H9 (cell line): ENCODE results near the gene MYCBPAP. TPM values are rescaled to one million over a fixed set of nuclear protein-coding genes. Genes with fewer than 3 reads are reported as not detected.

Experiments
- DNase-seq: peaks from one replicate; pipeline ENCODE4 v3.0.0-alpha.2; 2017
- H2AFZ ChIP-seq: one replicate; pipeline ENCODE4 v1.6.1; 2013; ENCODE audit warnings: mild to moderate bottlenecking, low read length, control low read depth, moderate library complexity
- H2AK5ac ChIP-seq: 2 replicates; pipeline ENCODE4 v1.6.1; 2013; ENCODE audit warnings: low read length, control low read depth, mixed read lengths; ENCODE audit not compliant: insufficient read length
- H2BK120ac ChIP-seq: one replicate; pipeline ENCODE4 v1.6.1; 2013; ENCODE audit warnings: low read depth, mild to moderate bottlenecking, low read length, control low read depth, inconsistent platforms; ENCODE audit not compliant: poor library complexity, severe bottlenecking
- H2BK12ac ChIP-seq: 2 replicates; pipeline ENCODE4 v1.6.1; 2013; ENCODE audit warnings: low read length, control low read depth, mixed read lengths, low read depth; ENCODE audit not compliant: insufficient read length
- H2BK15ac ChIP-seq: 2 replicates; pipeline ENCODE4 v1.6.1; 2013; ENCODE audit warnings: low read depth, low read length, control low read depth
- H2BK20ac ChIP-seq: one replicate; pipeline ENCODE4 v1.6.1; 2013; ENCODE audit warnings: low read depth, mild to moderate bottlenecking, low read length, control low read depth, inconsistent platforms; ENCODE audit not compliant: poor library complexity, severe bottlenecking
- H2BK5ac ChIP-seq: 2 replicates; pipeline ENCODE4 v1.6.1; 2013; ENCODE audit warnings: low read length, control low read depth, mixed read lengths; ENCODE audit not compliant: insufficient read length
- H3K14ac ChIP-seq: 2 replicates; pipeline ENCODE4 v1.6.1; 2013; ENCODE audit warnings: low read length, control low read depth; ENCODE audit not compliant: insufficient read depth
- H3K18ac ChIP-seq: 2 replicates; pipeline ENCODE4 v1.6.1; 2013; ENCODE audit warnings: low read depth, mild to moderate bottlenecking, mixed read lengths, low read length, control low read depth; ENCODE audit not compliant: insufficient read length
- H3K23ac ChIP-seq: 2 replicates; pipeline ENCODE4 v1.6.1; 2013; ENCODE audit warnings: low read length, control low read depth, mixed read lengths, low read depth; ENCODE audit not compliant: insufficient read length
- H3K23me2 ChIP-seq: 2 replicates; pipeline ENCODE4 v1.6.1; 2013; ENCODE audit warnings: low read depth, mild to moderate bottlenecking, mixed read lengths, low read length, control low read depth; ENCODE audit not compliant: insufficient read length, poor library complexity, severe bottlenecking
- H3K27ac ChIP-seq: 2 replicates; pipeline ENCODE4 v1.5.1; 2013; ENCODE audit warnings: low read length, control low read depth, mixed read lengths, low read depth; ENCODE audit not compliant: insufficient read length
- H3K27me3 ChIP-seq: 2 replicates; pipeline ENCODE4 v1.6.1; 2013; ENCODE audit warnings: low read length, control low read depth, inconsistent platforms; ENCODE audit not compliant: insufficient read depth
- H3K4ac ChIP-seq: 2 replicates; pipeline ENCODE4 v1.6.1; 2013; ENCODE audit warnings: low read depth, mild to moderate bottlenecking, control low read depth, inconsistent platforms, low read length, moderate library complexity
- H3K4me1 ChIP-seq: 2 replicates; pipeline ENCODE4 v1.6.1; 2013; ENCODE audit warnings: low read length, control low read depth, inconsistent platforms; ENCODE audit not compliant: insufficient read depth
- H3K4me2 ChIP-seq: 2 replicates; pipeline ENCODE4 v1.6.1; 2013; ENCODE audit warnings: low read length, control low read depth, mixed read lengths; ENCODE audit not compliant: insufficient read length, insufficient read depth
- H3K56ac ChIP-seq: 2 replicates; pipeline ENCODE4 v1.6.1; 2013; ENCODE audit warnings: low read depth, mild to moderate bottlenecking, mixed read lengths, low read length, control low read depth; ENCODE audit not compliant: insufficient read length
- H3K79me1 ChIP-seq: 2 replicates; pipeline ENCODE4 v1.6.1; 2013; ENCODE audit warnings: low read depth, mild to moderate bottlenecking, moderate library complexity, low read length, control low read depth, inconsistent platforms; ENCODE audit not compliant: insufficient read depth, poor library complexity, severe bottlenecking
- H3K79me2 ChIP-seq: 2 replicates; pipeline ENCODE4 v1.6.1; 2013; ENCODE audit warnings: low read length, control low read depth, inconsistent platforms; ENCODE audit not compliant: insufficient read depth
- H3K9ac ChIP-seq: 2 replicates; pipeline ENCODE4 v1.6.1; 2013; ENCODE audit warnings: low read length, control low read depth, mixed read lengths; ENCODE audit not compliant: insufficient read length; ENCODE audit errors: extremely low read depth
- H3K9me3 ChIP-seq: one replicate; pipeline ENCODE4 v1.6.1; 2013; ENCODE audit warnings: low read depth, low read length, inconsistent platforms; ENCODE audit not compliant: control insufficient read depth
- H3T11ph ChIP-seq: one replicate; pipeline ENCODE4 v1.6.1; 2013; ENCODE audit warnings: mild to moderate bottlenecking, low read length, control low read depth, inconsistent platforms
- H4K20me1 ChIP-seq: one replicate; pipeline ENCODE4 v1.6.1; 2013; ENCODE audit not compliant: control insufficient read depth, insufficient read length, insufficient read depth
- H4K5ac ChIP-seq: 2 replicates; pipeline ENCODE4 v1.6.1; 2013; ENCODE audit warnings: low read depth, mild to moderate bottlenecking, mixed read lengths, low read length, control low read depth; ENCODE audit not compliant: insufficient read length
- H4K8ac ChIP-seq: replicated peaks from 2 replicates; pipeline ENCODE4 v1.6.1; 2013; ENCODE audit warnings: low read length, control low read depth, mixed read lengths, low read depth; ENCODE audit not compliant: insufficient read length
- H4K91ac ChIP-seq: 2 replicates; pipeline ENCODE4 v1.6.1; 2013; ENCODE audit warnings: low read depth, mild to moderate bottlenecking, moderate library complexity, mixed read lengths, low read length, control low read depth; ENCODE audit not compliant: insufficient read length
- H3K27ac Mint-ChIP-seq, 3 experiments: 2 replicates in 2 of 3; 3 replicates in 1 of 3; pipeline ENCODE4 v1.8.0; 2020 to 2021; ENCODE audit warnings: mixed read lengths in 3 of 3, mild to moderate bottlenecking in 1 of 3, moderate library complexity in 1 of 3
- H3K27me3 Mint-ChIP-seq: 2 replicates; pipeline ENCODE4 v1.8.0; 2021; ENCODE audit warnings: low read depth, mild to moderate bottlenecking, moderate library complexity, mixed read lengths
- H3K36me3 Mint-ChIP-seq, 3 experiments: 2 replicates in 2 of 3; 3 replicates in 1 of 3; pipeline ENCODE4 v1.8.0; 2020 to 2021; ENCODE audit warnings: low read depth in 3 of 3, mixed read lengths in 3 of 3; ENCODE audit not compliant: insufficient read depth in 1 of 3
- H3K4me1 Mint-ChIP-seq, 2 experiments: 2 replicates each; pipeline ENCODE4 v1.8.0; 2020; ENCODE audit warnings: mixed read lengths in 2 of 2
- H3K4me3 Mint-ChIP-seq, 2 experiments: 2 replicates in 1 of 2; 3 replicates in 1 of 2; pipeline ENCODE4 v1.8.0; 2020 to 2021; ENCODE audit warnings: mild to moderate bottlenecking in 2 of 2, mixed read lengths in 2 of 2, moderate library complexity in 1 of 2
- H3K9me3 Mint-ChIP-seq, 2 experiments: 2 replicates in 1 of 2; 3 replicates in 1 of 2; pipeline ENCODE4 v1.8.0; 2020; ENCODE audit warnings: mild to moderate bottlenecking in 2 of 2, mixed read lengths in 2 of 2, moderate library complexity in 1 of 2
- WGBS: extraction: QIAGEN DNeasy Blood & Tissue Kit; methylation state at CpG from one replicate; pipeline ENCODE4 v1.1.7; 2013; ENCODE audit warnings: missing lambda C conversion rate, low lambda C conversion rate, mixed read lengths; ENCODE audit not compliant: insufficient read length; ENCODE audit errors: extremely low coverage; 5-methylcytosine and 5-hydroxymethylcytosine counted together
- total RNA-seq: library from RNA; stranded (reverse); gene quantifications from 2 replicates; pipeline ENCODE4 v1.2.1, GENCODE V29; 2021
- TF ChIP-seq, protein P1 (sequence below): fragments of 200-600 bp; sonication (generic); conservative IDR thresholded peaks from 3 replicates; pipeline ENCODE4 v1.8.0; 2021; ENCODE audit warnings: antibody characterized with exemption, mild to moderate bottlenecking

The MYCBPAP gene
- total RNA-seq, 1 experiment from 2014 or later, result 1.7 TPM

GRCh38 chr17:50513495-50513894, 5.3 kb downstream of the MYCBPAP start:
- Mint-ChIP-seq H3K27me3 (peaks cover 14% of the 10 kb centered on the region), H3K9me3 (no peaks in the 10 kb centered on the region; a peak in 2 of 5 replicates), H3K4me1 (peaks cover 26 to 41% of the 10 kb centered on the region in 2 experiments), H3K36me3 (no peaks in the 10 kb centered on the region), H3K27ac (no peak overlapping the region), H3K4me3 (no peak overlapping the region)
- Histone ChIP-seq H4K20me1 (no peaks in the 10 kb centered on the region), H3T11ph (no peak overlapping the region), H3K4ac (no peak overlapping the region), H3K9me3 (no peaks in the 10 kb centered on the region), H3K9ac (no peak overlapping the region), H3K18ac (no peak overlapping the region), H2AFZ (no peak overlapping the region), H2BK5ac (no peak overlapping the region), H3K4me1 (no peaks in the 10 kb centered on the region; the same call in 1 of the 2 replicates), H3K14ac (no peak overlapping the region), H3K79me2 (no peaks in the 10 kb centered on the region), H4K5ac (no peak overlapping the region), H4K8ac (no peak overlapping the region), H3K27ac (no peak overlapping the region), H4K91ac (no peak overlapping the region), H3K79me1 (no peaks in the 10 kb centered on the region), H3K23ac (no peak overlapping the region), H3K56ac (no peak overlapping the region), H3K27me3 (no peaks in the 10 kb centered on the region), H2BK12ac (no peak overlapping the region), H3K4me2 (no peak overlapping the region), H2BK120ac (no peak overlapping the region), H2BK15ac (no peak overlapping the region), H2BK20ac (no peak overlapping the region), H3K23me2 (peaks cover 5% of the 10 kb centered on the region), H2AK5ac (no peak overlapping the region)
- TF ChIP-seq, protein P1, sequence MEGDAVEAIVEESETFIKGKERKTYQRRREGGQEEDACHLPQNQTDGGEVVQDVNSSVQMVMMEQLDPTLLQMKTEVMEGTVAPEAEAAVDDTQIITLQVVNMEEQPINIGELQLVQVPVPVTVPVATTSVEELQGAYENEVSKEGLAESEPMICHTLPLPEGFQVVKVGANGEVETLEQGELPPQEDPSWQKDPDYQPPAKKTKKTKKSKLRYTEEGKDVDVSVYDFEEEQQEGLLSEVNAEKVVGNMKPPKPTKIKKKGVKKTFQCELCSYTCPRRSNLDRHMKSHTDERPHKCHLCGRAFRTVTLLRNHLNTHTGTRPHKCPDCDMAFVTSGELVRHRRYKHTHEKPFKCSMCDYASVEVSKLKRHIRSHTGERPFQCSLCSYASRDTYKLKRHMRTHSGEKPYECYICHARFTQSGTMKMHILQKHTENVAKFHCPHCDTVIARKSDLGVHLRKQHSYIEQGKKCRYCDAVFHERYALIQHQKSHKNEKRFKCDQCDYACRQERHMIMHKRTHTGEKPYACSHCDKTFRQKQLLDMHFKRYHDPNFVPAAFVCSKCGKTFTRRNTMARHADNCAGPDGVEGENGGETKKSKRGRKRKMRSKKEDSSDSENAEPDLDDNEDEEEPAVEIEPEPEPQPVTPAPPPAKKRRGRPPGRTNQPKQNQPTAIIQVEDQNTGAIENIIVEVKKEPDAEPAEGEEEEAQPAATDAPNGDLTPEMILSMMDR, result no peak
- no CpG with 5 or more reads among the region's 4 CpGs for WGBS
- DNase-seq, result no peak
